Measurements from ENCODE around the gene GNS. TPM values are rescaled to one million over a fixed set of nuclear protein-coding genes. Genes with fewer than 3 reads are reported as not detected.

GNS gene
- 45.8 to 63.0 TPM (median 58.2 TPM) in 5 replicates for total RNA-seq (2022; extraction: Qiagen RNA extraction)

GRCh38 chr12:64759035-64759894, at the start of gene GNS:
Gene GNS (minus strand): TSS chr12:64759406. CDS start chr12:64759276, 130 bp downstream.

Other genes starting within 250 kb of the GNS start
- gene RASSF3, start 148.9 kb downstream of the GNS start, total RNA-seq (2022; extraction: Qiagen RNA extraction), result 18.3 to 26.0 TPM (median 23.5 TPM) in 5 replicates
- 1.4 to 1.8 TPM (median 1.6 TPM) in 5 replicates for gene TBC1D30, start 65.2 kb upstream of the GNS start, total RNA-seq (2022; extraction: Qiagen RNA extraction)

All from A549 treated with dexamethasone at 1 μM for 4 hours (cell line).